GM19397 (cell line): Measurements from ENCODE around the gene SDC3.

Experiments
- ATAC-seq: cut with Tn5 transposase; IDR thresholded peaks from one replicate; pipeline ENCODE4 v1.9.1; 2021; ENCODE audit warnings: mild to moderate bottlenecking, moderate library complexity; ENCODE audit not compliant: unreplicated experiment

SDC3 gene

GRCh38 chr1:30855686-30856259, 52.8 kb downstream of the SDC3 start:
- ATAC-seq = no peak

- no peak for ATAC-seq
Observed at GRCh38 chr1:30853350-30853749, 55.2 kb downstream of the SDC3 start.

GRCh38 chr1:30852026-30852425, 56.5 kb downstream of the SDC3 start:
- ATAC-seq = no peak

GRCh38 chr1:30851286-30851685, 57.3 kb downstream of the SDC3 start:
- no peak for ATAC-seq

DNA sequence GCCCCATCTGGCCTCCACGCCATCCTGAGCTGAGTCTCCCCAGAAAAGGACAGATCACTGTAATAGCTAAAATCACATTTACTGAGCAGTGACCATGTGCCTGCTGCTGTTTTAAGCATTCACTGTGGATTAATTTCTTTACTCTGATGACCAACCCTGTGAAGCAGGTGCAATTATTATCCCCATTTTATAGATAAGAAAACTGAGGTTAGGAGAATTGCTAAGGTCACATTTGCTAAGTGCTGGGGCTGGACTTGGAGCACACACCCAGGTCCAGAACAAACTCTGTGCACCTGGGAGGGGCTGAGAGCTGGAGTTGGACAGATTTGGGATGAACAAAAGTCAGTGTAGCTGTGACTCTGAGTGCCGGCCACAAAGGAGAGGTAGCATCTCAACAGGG, 58.0 kb downstream of the SDC3 start:
- ATAC-seq = no peak

DNA sequence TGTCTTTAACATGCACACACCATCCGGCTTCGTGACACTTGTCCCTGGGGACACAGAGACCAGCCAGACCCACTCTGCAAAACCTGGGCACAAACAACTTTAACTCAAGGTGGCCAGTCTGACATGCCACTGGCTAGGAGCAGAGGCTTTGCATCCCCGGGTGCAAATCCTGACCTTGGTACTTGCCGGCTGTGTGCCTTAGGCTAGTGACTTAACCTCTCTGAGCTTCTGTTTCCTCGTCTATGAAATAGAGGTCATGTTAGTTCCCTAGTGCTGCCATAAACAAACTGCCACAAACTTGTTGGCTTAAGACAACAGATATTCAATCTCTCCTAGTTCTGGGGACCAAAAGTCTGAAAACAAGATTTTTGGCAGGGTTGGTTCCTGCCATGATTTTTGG, 60.4 kb downstream of the SDC3 start:
- no peak for ATAC-seq

DNA sequence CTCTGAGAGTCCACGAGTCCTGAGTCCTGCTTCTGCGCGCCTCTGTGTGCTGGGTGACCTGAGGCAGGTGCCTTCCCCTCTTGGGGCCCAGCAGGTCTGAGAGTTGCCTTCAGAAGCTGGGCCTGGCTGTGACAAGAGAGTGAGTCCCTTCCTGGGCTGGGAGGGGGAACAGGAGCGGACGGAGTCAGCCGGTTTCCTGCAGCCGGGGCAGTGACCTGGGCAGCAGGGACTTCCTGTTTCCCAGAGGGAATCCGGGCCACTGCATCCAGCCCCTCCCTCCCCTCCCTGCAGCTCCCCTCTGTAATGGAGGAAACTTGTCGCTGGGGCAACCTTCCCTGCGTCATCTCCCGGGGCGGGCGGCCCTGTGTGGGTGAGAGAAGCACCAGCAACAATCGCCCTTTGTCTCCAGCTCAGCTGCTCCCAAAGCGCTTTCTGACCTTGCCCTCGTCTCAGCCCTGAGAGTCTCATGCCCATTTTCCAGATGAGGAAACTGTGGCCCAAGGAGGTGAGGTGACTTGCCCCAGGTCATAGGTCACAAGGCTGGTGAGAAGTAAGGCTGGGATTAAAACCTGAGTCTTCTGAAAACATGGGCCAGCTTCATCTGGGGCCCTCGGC, 61.1 kb downstream of the SDC3 start:
- no peak for ATAC-seq

GRCh38 chr1:30846587-30846986, 62.0 kb downstream of the SDC3 start:
- no peak for ATAC-seq

- ATAC-seq = no peak
Observed at GRCh38 chr1:30845904-30846290, 62.7 kb downstream of the SDC3 start.

DNA sequence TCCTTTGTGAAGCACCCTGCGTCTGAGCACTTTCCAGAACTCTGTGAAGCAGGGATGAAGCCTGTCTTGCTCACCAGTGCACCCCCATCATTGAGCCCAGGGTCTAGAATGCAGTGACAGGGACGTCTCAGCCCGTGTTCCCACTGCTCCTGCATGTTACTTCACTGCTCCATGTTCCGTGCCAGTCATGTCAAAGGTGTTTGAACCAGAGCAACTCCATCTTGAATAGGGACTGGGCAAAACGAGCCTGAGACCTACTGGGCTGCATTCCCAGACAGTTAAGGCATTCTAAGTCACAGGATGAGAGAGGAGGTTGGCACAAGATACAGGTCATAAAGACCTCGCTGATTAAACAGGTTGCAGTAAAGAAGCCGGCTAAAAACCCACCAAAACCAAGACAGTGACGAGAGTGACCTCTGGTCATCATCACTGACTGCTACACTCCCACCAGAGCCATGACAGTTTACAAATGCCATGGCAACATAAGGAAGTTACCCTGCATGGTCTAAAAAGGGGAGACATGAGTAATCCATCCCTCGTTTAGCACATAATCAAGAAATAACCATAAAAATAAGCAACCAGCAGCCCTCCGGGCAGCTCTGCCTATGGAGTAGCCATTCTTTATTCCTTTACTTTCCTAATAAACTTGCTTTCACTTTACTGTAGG, 63.2 kb downstream of the SDC3 start:
- no peak for ATAC-seq

- ATAC-seq = no peak
Observed at GRCh38 chr1:30844631-30845030, 63.9 kb downstream of the SDC3 start.

DNA sequence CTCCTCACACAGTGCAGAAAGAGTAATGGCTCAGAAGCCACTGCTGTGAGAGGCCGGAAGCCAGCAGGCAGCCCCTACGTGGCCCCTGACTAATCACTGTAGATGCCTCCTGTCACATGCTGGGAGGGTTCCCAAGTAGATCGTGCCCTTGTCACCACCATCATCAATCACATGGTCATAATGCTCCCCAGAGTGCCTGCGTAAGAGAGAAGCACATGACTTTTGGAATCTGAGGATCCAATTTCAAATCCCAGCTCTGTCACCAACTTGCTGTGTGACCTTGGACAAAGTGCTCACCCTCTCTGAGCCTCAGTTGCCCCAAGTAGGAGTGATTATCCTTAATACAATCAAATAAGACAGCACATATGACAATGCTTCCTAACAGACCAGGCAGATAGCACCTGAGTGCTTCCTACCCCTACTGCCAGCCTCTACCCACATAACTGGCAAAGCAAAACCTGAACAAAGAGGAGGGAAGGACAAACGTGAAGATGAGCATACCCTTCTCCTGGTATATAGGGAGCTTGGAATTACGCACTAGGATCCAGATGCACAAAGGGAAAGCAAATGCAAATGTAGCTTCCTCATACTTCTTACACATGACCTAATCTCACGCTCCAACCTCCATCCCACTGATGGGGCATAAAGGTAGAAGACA, 65.7 kb downstream of the SDC3 start:
- no peak for ATAC-seq

DNA sequence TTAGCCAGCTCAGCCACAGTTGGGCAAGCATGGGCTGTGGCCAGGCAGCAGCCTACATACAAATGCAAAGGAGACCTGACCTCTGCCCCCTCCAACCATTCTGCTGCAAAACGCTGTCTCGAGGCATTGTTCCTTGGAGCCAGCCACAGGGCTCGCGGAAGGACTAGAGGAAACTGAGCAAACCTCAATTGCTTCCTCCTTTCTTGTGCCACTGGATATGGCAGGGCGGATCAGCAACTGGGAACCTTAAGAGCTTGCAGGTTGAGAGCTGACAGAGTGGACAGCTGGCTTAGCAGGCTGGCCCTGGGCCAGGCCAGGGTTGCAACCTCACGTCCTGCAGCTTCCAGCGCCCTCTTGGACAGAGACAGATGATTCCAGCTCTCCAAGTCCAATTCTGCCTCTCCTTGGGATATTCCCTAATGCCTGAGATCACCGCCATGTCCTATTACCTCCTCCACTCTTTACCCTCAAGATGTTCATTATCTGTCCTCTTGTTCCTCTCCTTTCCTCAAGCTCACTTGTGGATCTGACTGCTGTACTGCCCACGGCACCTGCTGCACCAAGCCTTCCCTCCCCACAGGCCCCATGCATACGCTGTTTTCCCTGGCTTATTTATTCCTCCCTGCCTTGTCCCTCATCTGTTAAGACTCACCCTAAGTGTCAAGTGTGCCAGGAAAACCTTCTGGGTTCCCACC, 67.5 kb downstream of the SDC3 start:
- ATAC-seq = no peak

- no peak for ATAC-seq
Observed at GRCh38 chr1:30839827-30840359, 68.7 kb downstream of the SDC3 start.

DNA sequence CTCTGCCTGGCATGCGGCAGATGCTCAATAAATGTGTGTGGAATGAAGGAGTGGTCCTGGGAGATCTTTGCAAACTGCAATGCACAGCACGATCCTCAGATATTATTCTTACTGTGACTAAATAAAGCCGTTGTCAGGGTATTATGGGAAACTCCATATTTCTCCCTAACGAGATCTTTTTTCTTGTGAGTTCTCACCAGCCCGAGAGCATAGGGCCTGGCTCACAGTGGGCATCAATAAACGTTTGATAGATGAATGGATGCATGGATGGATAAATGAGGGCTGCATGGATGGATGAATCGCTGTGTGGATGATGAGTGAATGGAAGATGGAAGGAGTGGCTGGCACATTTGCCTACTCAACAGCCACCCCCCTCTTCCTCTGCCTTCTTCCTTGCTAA, 69.6 kb downstream of the SDC3 start:
- no peak for ATAC-seq

DNA sequence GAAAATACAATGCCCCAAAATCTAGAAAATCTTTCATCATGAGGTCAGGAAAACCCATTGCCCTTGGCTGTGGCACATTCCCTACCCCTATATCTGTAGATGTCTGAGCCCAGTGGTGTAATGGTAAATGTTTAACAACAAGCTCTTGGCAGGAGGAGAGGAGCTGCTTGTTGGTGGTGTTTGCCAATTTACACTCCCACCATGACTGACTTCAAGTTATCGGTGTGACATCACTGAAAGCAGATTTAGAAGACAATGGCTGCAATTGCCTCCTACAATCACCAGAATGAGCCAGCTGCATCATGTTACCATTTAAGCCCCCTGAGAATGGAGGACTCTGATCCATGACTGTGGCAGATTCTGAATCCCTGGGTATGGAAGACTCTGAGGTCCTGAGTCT, 70.9 kb downstream of the SDC3 start:
- ATAC-seq = no peak

GRCh38 chr1:30834253-30834652, 74.3 kb downstream of the SDC3 start:
- ATAC-seq = no peak

GRCh38 chr1:30830537-30830936, 78.0 kb downstream of the SDC3 start:
- ATAC-seq = no peak

DNA sequence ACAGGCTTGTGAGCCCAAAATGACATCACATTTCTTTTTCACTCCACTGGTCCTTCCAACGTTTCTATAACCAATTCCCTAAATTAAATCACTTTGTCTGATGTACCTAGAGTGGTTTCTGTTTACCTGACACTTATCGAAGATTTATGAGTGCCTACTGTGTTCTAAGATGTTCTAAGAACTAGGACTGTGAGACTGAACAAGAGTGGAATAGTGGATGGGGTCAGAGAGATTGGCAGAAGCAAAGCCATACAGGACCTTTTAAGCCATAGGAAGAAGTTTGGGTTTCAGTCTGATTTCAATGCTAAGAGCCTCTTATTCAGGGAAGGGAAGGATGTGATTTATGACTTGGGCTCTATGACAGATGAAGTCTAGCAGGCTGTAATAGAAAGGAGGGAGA, 78.7 kb downstream of the SDC3 start:
- ATAC-seq = no peak

DNA sequence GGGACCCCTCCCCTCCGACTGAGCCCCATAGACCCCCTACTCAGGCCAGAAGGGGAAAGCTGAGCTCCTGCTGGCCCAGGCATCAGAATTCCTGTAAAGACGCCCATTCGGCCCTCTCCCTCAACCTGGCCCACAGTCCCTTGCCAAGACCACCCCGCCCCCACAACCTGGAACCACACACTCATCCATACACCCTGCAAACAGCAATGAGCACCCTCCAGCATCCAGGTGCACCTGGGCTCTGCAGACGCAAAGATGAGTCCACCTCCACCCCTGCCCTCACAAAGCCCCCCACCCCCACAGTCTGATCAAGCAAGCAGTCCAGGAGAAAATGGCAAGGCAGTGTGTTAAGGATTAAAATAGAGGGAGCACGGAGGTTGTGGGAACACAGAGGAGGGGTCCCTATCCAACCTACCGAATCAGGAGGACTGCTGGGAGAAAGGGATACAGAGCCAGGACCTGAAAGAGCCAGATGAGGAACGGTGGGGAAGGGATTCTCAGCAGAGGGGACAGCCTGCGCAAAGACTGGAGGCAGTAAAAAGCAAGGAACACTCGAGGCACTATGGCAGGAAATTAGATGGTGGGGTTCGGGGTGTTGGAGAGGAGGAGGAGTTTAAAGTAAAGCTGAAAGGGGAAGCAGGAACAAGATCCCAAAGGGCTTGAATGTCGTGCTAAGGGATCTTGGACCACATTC, 83.7 kb downstream of the SDC3 start:
- no peak for ATAC-seq
